Astrocyte (in vitro differentiated cells and primary cell): Measurements from ENCODE around the gene IFT80. TPM values are rescaled to one million over a fixed set of nuclear protein-coding genes. Genes with fewer than 3 reads are reported as not detected.

Experiments used
- DNase-seq: peaks from one replicate; pipeline ENCODE4 v3.0.0-alpha.2; 2010; ENCODE audit warnings: low read depth
- FAIRE-seq: peaks from 2 replicates; lab custom pipeline; 2011; peaks lifted over from hg19 to GRCh38; lab: Jason Lieb, UNC
- H2AFZ ChIP-seq: 2 replicates; pipeline ENCODE4 v1.6.0; 2012; ENCODE audit warnings: low read depth, low read length, inconsistent platforms
- H3K27ac ChIP-seq: 2 replicates; pipeline ENCODE4 v1.5.1; 2011; ENCODE audit warnings: low read depth, low read length, inconsistent platforms
- H3K27me3 ChIP-seq: 2 replicates; pipeline ENCODE4 v1.6.0; 2011; ENCODE audit warnings: low read length, inconsistent platforms; ENCODE audit not compliant: insufficient read depth
- H3K36me3 ChIP-seq: 2 replicates; pipeline ENCODE4 v1.5.1; 2011; ENCODE audit warnings: low read length, inconsistent platforms; ENCODE audit not compliant: insufficient read depth
- H3K4me1 ChIP-seq: 2 replicates; pipeline ENCODE4 v1.5.1; 2011; ENCODE audit warnings: low read length, inconsistent platforms; ENCODE audit not compliant: insufficient read depth
- H3K4me2 ChIP-seq: 2 replicates; pipeline ENCODE4 v1.6.0; 2012; ENCODE audit warnings: low read length, inconsistent platforms
- H3K4me3 ChIP-seq: 2 replicates; pipeline ENCODE4 v1.5.1; 2011; ENCODE audit warnings: low read depth, mild to moderate bottlenecking, low read length, inconsistent platforms; ENCODE audit not compliant: insufficient read depth
- H3K79me2 ChIP-seq: 2 replicates; pipeline ENCODE4 v1.6.0; 2012; ENCODE audit warnings: mild to moderate bottlenecking, low read length, inconsistent platforms; ENCODE audit not compliant: insufficient read depth
- H3K9ac ChIP-seq: 2 replicates; pipeline ENCODE4 v1.6.0; 2012; ENCODE audit warnings: mild to moderate bottlenecking, low read length, inconsistent platforms
- H3K9me3 ChIP-seq: 2 replicates; pipeline ENCODE4 v1.5.1; 2012; ENCODE audit warnings: low read depth, mild to moderate bottlenecking, low read length, inconsistent platforms; ENCODE audit not compliant: insufficient read depth
- H4K20me1 ChIP-seq: 2 replicates; pipeline ENCODE4 v1.6.0; 2012; ENCODE audit warnings: low read length, inconsistent platforms; ENCODE audit not compliant: insufficient read depth
- H3K27ac Mint-ChIP-seq: one replicate; pipeline ENCODE4 v1.8.0; 2021; ENCODE audit warnings: mild to moderate bottlenecking, mixed read lengths; ENCODE audit not compliant: unreplicated experiment
- H3K27me3 Mint-ChIP-seq: one replicate; pipeline ENCODE4 v1.8.0; 2021; ENCODE audit warnings: low read depth, mixed read lengths; ENCODE audit not compliant: unreplicated experiment
- H3K36me3 Mint-ChIP-seq: one replicate; pipeline ENCODE4 v1.8.0; 2021; ENCODE audit warnings: low read depth, mixed read lengths; ENCODE audit not compliant: unreplicated experiment
- H3K4me1 Mint-ChIP-seq: one replicate; pipeline ENCODE4 v1.8.0; 2021; ENCODE audit warnings: low read depth, mixed read lengths; ENCODE audit not compliant: unreplicated experiment
- H3K4me3 Mint-ChIP-seq: one replicate; pipeline ENCODE4 v1.8.0; 2021; ENCODE audit warnings: mild to moderate bottlenecking, moderate library complexity, mixed read lengths; ENCODE audit not compliant: unreplicated experiment
- H3K9me3 Mint-ChIP-seq: one replicate; pipeline ENCODE4 v1.8.0; 2021; ENCODE audit warnings: mild to moderate bottlenecking, mixed read lengths; ENCODE audit not compliant: unreplicated experiment
- EZH2 ChIP-seq: IDR thresholded peaks from 2 replicates; pipeline ENCODE4 v1.6.1; 2012; ENCODE audit warnings: mild to moderate bottlenecking, low read length, inconsistent platforms; ENCODE audit not compliant: insufficient read depth
- total RNA-seq: library from RNA; stranded (reverse); gene quantifications from 2 replicates; pipeline ENCODE4 v1.2.1, GENCODE V29; 2021
- TF ChIP-seq, protein P1 (sequence below): IDR thresholded peaks from 2 replicates; pipeline ENCODE4 v1.5.1; 2011; ENCODE audit warnings: low read depth, mild to moderate bottlenecking, inconsistent platforms, low read length, moderate library complexity; ENCODE audit not compliant: insufficient read depth

The IFT80 gene
- total RNA-seq, 1 donor from 2014 or later, result 27.3 TPM

DNA sequence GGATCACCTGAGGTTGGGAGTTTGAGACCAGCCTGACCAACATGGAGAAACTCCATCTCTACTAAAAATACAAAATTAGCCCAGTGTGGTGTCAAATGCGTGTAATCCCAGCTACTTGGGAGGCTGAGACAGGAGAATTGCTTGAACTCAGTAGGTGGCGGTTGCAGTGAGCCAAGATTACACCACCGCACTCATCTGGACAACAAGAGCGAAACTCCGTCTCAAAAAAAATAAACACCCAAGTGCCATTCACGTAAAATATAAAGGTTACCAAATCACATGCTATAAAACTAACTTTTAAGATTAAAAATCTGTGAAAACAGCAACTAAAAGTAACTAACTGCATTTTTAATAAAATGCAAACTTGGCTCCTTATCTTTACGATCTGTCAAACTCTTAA lies 41.7 kb upstream of the IFT80 start:
- Mint-ChIP-seq H3K27me3 (no peaks in the 10 kb centered on the region), H3K9me3 (no peaks in the 10 kb centered on the region), H3K4me1 (peaks cover 5% of the 10 kb centered on the region), H3K27ac (no peak overlapping the region), H3K4me3 (no peak overlapping the region), H3K36me3 (peaks cover 17% of the 10 kb centered on the region)
- Histone ChIP-seq H2AFZ (no peak overlapping the region), H3K9me3 (no peaks in the 10 kb centered on the region), H3K36me3 (peaks cover 32% of the 10 kb centered on the region), H3K9ac (no peak overlapping the region), H3K79me2 (peaks cover 98% of the 10 kb centered on the region), H3K27ac (no peak overlapping the region), H3K4me3 (no peak overlapping the region), H3K4me2 (no peak overlapping the region), H3K27me3 (no peaks in the 10 kb centered on the region), H3K4me1 (no peaks in the 10 kb centered on the region), H4K20me1 (peaks cover 5% of the 10 kb centered on the region)
- DNase-seq (no peak), FAIRE-seq (no peak)
- TF ChIP-seq EZH2, result no peak
- TF ChIP-seq, protein P1, sequence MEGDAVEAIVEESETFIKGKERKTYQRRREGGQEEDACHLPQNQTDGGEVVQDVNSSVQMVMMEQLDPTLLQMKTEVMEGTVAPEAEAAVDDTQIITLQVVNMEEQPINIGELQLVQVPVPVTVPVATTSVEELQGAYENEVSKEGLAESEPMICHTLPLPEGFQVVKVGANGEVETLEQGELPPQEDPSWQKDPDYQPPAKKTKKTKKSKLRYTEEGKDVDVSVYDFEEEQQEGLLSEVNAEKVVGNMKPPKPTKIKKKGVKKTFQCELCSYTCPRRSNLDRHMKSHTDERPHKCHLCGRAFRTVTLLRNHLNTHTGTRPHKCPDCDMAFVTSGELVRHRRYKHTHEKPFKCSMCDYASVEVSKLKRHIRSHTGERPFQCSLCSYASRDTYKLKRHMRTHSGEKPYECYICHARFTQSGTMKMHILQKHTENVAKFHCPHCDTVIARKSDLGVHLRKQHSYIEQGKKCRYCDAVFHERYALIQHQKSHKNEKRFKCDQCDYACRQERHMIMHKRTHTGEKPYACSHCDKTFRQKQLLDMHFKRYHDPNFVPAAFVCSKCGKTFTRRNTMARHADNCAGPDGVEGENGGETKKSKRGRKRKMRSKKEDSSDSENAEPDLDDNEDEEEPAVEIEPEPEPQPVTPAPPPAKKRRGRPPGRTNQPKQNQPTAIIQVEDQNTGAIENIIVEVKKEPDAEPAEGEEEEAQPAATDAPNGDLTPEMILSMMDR, result no peak

DNA sequence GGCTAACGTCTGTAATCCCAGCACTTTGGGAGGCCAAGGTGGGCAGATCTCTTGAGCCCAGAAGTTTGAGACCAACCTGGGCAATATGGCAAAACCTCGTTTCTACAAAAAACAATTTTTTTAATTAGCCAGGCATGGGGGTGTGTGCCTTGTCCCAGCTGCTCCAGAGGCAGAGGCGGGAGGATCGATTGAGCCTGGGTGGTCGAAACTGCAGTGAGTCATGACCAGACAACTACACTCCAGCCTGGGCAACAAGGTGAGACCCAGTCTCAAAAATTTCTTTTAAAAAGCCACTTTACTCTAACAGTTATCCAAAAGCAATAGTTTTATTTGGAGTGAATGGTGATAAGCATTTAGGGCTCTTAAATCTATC lies 38.0 kb upstream of the IFT80 start:
- Histone ChIP-seq H3K9me3 (no peaks in the 10 kb centered on the region), H3K36me3 (peaks cover 37% of the 10 kb centered on the region), H3K4me1 (no peaks in the 10 kb centered on the region), H3K4me3 (no peak overlapping the region), H3K4me2 (no peak overlapping the region), H4K20me1 (peaks cover 5% of the 10 kb centered on the region), H3K9ac (no peak overlapping the region), H3K27me3 (no peaks in the 10 kb centered on the region), H3K79me2 (peaks cover 97% of the 10 kb centered on the region), H3K27ac (no peak overlapping the region), H2AFZ (no peak overlapping the region)
- Mint-ChIP-seq H3K4me3 (no peak overlapping the region), H3K4me1 (peaks cover 3% of the 10 kb centered on the region), H3K27ac (no peak overlapping the region), H3K9me3 (no peaks in the 10 kb centered on the region), H3K36me3 (peaks cover 8% of the 10 kb centered on the region), H3K27me3 (no peaks in the 10 kb centered on the region)
- FAIRE-seq, result no peak
- no peak for DNase-seq
- no peak for TF ChIP-seq EZH2
- TF ChIP-seq, protein P1, result no peak

DNA sequence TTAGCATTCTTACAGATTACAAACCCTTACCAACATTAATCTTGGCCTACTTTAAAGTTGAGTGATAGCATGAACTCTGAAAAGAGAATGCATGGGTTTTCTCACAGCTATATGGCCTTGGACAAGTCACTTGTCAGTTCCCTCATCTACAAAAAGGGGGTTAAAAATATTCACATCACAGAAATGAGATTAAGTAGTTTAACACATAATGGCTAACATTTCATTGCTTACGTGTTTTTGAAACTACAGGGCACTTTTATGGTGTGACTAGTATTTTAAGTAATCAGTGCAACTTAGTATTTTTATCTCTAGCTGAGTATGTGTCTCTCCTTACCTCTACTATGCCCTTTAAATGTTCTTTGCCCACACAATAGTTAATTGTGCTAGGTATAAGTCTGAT lies 36.7 kb upstream of the IFT80 start:
- TF ChIP-seq, protein P1, result no peak
- TF ChIP-seq EZH2, result no peak
- peaks cover 42% of the 10 kb centered on the region for H3K36me3 ChIP-seq
- peaks cover 3% of the 10 kb centered on the region for H3K4me1 Mint-ChIP-seq

More for the DNA sequence above, 36.7 kb upstream of the IFT80 start:
- no peak overlapping the region for H3K27ac ChIP-seq
- no peak overlapping the region for H2AFZ ChIP-seq
- no peak for FAIRE-seq
- H3K4me1 ChIP-seq, result no peaks in the 10 kb centered on the region
- Mint-ChIP-seq H3K9me3 (no peaks in the 10 kb centered on the region), H3K27me3 (no peaks in the 10 kb centered on the region), H3K36me3 (peaks cover 8% of the 10 kb centered on the region), H3K4me3 (no peak overlapping the region), H3K27ac (no peak overlapping the region)
- peaks cover 5% of the 10 kb centered on the region for H4K20me1 ChIP-seq
- H3K79me2 ChIP-seq, result peaks cover 84% of the 10 kb centered on the region
- no peak overlapping the region for H3K4me3 ChIP-seq
- no peak for DNase-seq
- no peak overlapping the region for H3K4me2 ChIP-seq
- no peaks in the 10 kb centered on the region for H3K27me3 ChIP-seq
- no peak overlapping the region for H3K9ac ChIP-seq
- no peaks in the 10 kb centered on the region for H3K9me3 ChIP-seq
